Gastroesophageal sphincter (tissue), 3 donors: Measurements from ENCODE around the gene CYB561D1.

Experiments
- EP300 ChIP-seq: sonication (generic); formaldehyde crosslinking; IDR thresholded peaks from one replicate; pipeline ENCODE4 v1.6.1; 2017; ENCODE audit warnings: antibody characterized with exemption, mild to moderate bottlenecking
- POLR2A ChIP-seq, 2 donors: fragments of 450-650 bp; IDR thresholded peaks; one replicate each; pipeline ENCODE4 v1.6.1; 2017; ENCODE audit warnings: antibody characterized with exemption in 2 of 2, mild to moderate bottlenecking in 2 of 2, moderate library complexity in 1 of 2
- POLR2AphosphoS5 ChIP-seq: sonication (generic); formaldehyde crosslinking; IDR thresholded peaks from one replicate; pipeline ENCODE4 v1.6.1; 2017; ENCODE audit warnings: antibody characterized with exemption
- TF ChIP-seq, protein P1 (sequence below), 4 experiments: fragments of 200-600 bp in 2 of 4; fragments of 450-650 bp in 2 of 4; sonication (generic) in 1 of 4; IDR thresholded peaks; one replicate each; pipeline ENCODE4 v1.5.1; 2017 to 2019; ENCODE audit warnings: antibody characterized with exemption in 4 of 4, mild to moderate bottlenecking in 2 of 4, moderate library complexity in 2 of 4

DNA sequence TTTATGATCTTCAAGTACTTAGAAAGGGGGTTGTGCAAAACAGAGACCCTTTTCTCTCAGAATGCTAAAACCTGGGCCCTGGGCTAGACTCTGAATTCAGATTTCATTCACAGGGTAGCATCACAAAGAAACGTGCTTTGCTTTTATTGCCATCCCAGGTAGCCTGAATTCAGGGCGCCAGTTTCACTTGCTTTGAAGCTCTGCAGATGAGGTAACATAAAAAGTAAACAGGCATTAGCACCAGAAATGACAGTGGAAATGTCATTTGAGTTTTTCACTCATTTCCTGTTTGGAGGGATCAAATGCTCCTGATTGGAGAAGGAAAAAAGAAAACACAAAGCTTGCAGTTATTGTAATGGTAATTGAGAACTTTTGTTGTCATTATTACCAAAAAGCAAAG, 25.0 kb upstream of the CYB561D1 start:
- TF ChIP-seq POLR2A (IDR thresholded peaks at IDR 0.05), result no peak
- TF ChIP-seq, protein P1, sequence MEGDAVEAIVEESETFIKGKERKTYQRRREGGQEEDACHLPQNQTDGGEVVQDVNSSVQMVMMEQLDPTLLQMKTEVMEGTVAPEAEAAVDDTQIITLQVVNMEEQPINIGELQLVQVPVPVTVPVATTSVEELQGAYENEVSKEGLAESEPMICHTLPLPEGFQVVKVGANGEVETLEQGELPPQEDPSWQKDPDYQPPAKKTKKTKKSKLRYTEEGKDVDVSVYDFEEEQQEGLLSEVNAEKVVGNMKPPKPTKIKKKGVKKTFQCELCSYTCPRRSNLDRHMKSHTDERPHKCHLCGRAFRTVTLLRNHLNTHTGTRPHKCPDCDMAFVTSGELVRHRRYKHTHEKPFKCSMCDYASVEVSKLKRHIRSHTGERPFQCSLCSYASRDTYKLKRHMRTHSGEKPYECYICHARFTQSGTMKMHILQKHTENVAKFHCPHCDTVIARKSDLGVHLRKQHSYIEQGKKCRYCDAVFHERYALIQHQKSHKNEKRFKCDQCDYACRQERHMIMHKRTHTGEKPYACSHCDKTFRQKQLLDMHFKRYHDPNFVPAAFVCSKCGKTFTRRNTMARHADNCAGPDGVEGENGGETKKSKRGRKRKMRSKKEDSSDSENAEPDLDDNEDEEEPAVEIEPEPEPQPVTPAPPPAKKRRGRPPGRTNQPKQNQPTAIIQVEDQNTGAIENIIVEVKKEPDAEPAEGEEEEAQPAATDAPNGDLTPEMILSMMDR (IDR thresholded peaks at IDR 0.05), result no peak
- no peak for TF ChIP-seq POLR2AphosphoS5
- TF ChIP-seq EP300, result no peak
